ENCODE results near the gene SCAP.

The SCAP gene

GRCh38 chr3:47443611-47443995, 32.1 kb downstream of the SCAP start:
- Histone ChIP-seq H3K27ac (no peak overlapping the region), H3K4me3 (ENCODE audit: low read depth, low read length) (no peak overlapping the region), H3K36me3 (replicated peaks) (no peaks in the 10 kb centered on the region), H3K27me3 (replicated peaks) (no peaks in the 10 kb centered on the region)
- in situ Hi-C loops (cut with HindIII; ENCODE audit: low pct_ligation_motif_present, low sequenced_read_pairs), result no loop called here
- no peak for DNase-seq
- TF ChIP-seq CTCF (IDR thresholded peaks at IDR 0.05; ENCODE audit: low read depth, low read length, missing control alignments), result no peak

- H3K36me3 ChIP-seq (replicated peaks), result no peaks in the 10 kb centered on the region
- H3K27me3 ChIP-seq (replicated peaks), result no peaks in the 10 kb centered on the region
- H3K27ac ChIP-seq, result no peak overlapping the region
- no peak overlapping the region for H3K4me3 ChIP-seq (ENCODE audit: low read depth, low read length)
- no peak for DNase-seq
- TF ChIP-seq CTCF (IDR thresholded peaks at IDR 0.05; ENCODE audit: low read depth, low read length, missing control alignments), result no peak
- in situ Hi-C loops (cut with HindIII; ENCODE audit: low pct_ligation_motif_present, low sequenced_read_pairs), result no loop called here
These were observed 33.8 kb downstream of the SCAP start for GRCh38 chr3:47441796-47442551.

GRCh38 chr3:47440131-47440530, 35.6 kb downstream of the SCAP start:
- in situ Hi-C loops (cut with HindIII; ENCODE audit: low pct_ligation_motif_present, low sequenced_read_pairs), result no loop called here
- DNase-seq, result no peak
- TF ChIP-seq CTCF (IDR thresholded peaks at IDR 0.05; ENCODE audit: low read depth, low read length, missing control alignments), result peak; percentile 69
- Histone ChIP-seq H3K27ac (no peak overlapping the region), H3K4me3 (ENCODE audit: low read depth, low read length) (no peak overlapping the region), H3K27me3 (replicated peaks) (no peaks in the 10 kb centered on the region), H3K36me3 (replicated peaks) (no peaks in the 10 kb centered on the region)

- DNase-seq, result no peak
- H3K27me3 ChIP-seq (replicated peaks), result no peaks in the 10 kb centered on the region
- no peak for TF ChIP-seq CTCF (IDR thresholded peaks at IDR 0.05; ENCODE audit: low read depth, low read length, missing control alignments)
- in situ Hi-C loops (cut with HindIII; ENCODE audit: low pct_ligation_motif_present, low sequenced_read_pairs), result no loop called here
- H3K36me3 ChIP-seq (replicated peaks), result peaks cover 5% of the 10 kb centered on the region
- H3K4me3 ChIP-seq (ENCODE audit: low read depth, low read length), result no peak overlapping the region
- no peak overlapping the region for H3K27ac ChIP-seq
These were observed 39.6 kb downstream of the SCAP start for GRCh38 chr3:47436180-47436579.

GRCh38 chr3:47434849-47435248, 40.9 kb downstream of the SCAP start:
- in situ Hi-C loops (cut with HindIII; ENCODE audit: low pct_ligation_motif_present, low sequenced_read_pairs), result no loop called here
- Histone ChIP-seq H3K4me3 (ENCODE audit: low read depth, low read length) (no peak overlapping the region), H3K27ac (no peak overlapping the region), H3K36me3 (replicated peaks) (peaks cover 5% of the 10 kb centered on the region), H3K27me3 (replicated peaks) (no peaks in the 10 kb centered on the region)
- no peak for TF ChIP-seq CTCF (IDR thresholded peaks at IDR 0.05; ENCODE audit: low read depth, low read length, missing control alignments)
- DNase-seq, result no peak

- Histone ChIP-seq H3K4me3 (ENCODE audit: low read depth, low read length) (no peak overlapping the region), H3K27me3 (replicated peaks) (no peaks in the 10 kb centered on the region), H3K27ac (no peak overlapping the region), H3K36me3 (replicated peaks) (peaks cover 5% of the 10 kb centered on the region)
- TF ChIP-seq CTCF (IDR thresholded peaks at IDR 0.05; ENCODE audit: low read depth, low read length, missing control alignments), result no peak
- in situ Hi-C loops (cut with HindIII; ENCODE audit: low pct_ligation_motif_present, low sequenced_read_pairs), result no loop called here
- DNase-seq, result no peak
These were observed 41.9 kb downstream of the SCAP start for GRCh38 chr3:47433796-47434195.

Measured in brain microvascular endothelial cell (primary cell).